Ishikawa (cell line): Measurements from ENCODE around the gene ATP10B.

ENCODE experiments used
- CEBPB ChIP-seq: IDR thresholded peaks from 2 replicates; pipeline ENCODE4 v1.6.1; 2012
- CREB1 ChIP-seq: IDR thresholded peaks from 2 replicates; pipeline ENCODE4 v1.6.1; 2012; ENCODE audit warnings: low read depth
- EGR1 ChIP-seq: IDR thresholded peaks from 2 replicates; pipeline ENCODE4 v1.6.1; 2012
- EP300 ChIP-seq: IDR thresholded peaks from 2 replicates; pipeline ENCODE4 v1.6.1; 2012; ENCODE audit warnings: borderline replicate concordance
- FOXM1 ChIP-seq: IDR thresholded peaks from 2 replicates; pipeline ENCODE4 v1.6.1; 2012; ENCODE audit warnings: low read depth, borderline replicate concordance
- MAX ChIP-seq: IDR thresholded peaks from 2 replicates; pipeline ENCODE4 v1.6.1; 2012
- NFIC ChIP-seq: IDR thresholded peaks from 2 replicates; pipeline ENCODE4 v1.6.1; 2012
- RAD21 ChIP-seq: IDR thresholded peaks from 2 replicates; pipeline ENCODE4 v1.6.1; 2012; ENCODE audit warnings: low read depth
- REST ChIP-seq: IDR thresholded peaks from 2 replicates; pipeline ENCODE4 v1.6.1; 2012; ENCODE audit warnings: low read depth, mild to moderate bottlenecking
- TAF1 ChIP-seq: IDR thresholded peaks from 2 replicates; pipeline ENCODE4 v1.6.1; 2012; ENCODE audit warnings: low read depth, mild to moderate bottlenecking
- TCF12 ChIP-seq: IDR thresholded peaks from 2 replicates; pipeline ENCODE4 v1.6.1; 2012; ENCODE audit warnings: low read depth
- TEAD4 ChIP-seq: IDR thresholded peaks from 2 replicates; pipeline ENCODE4 v1.6.1; 2012
- USF1 ChIP-seq: IDR thresholded peaks from 2 replicates; pipeline ENCODE4 v1.6.1; 2012
- YY1 ChIP-seq: IDR thresholded peaks from 2 replicates; pipeline ENCODE4 v1.6.1; 2012; ENCODE audit warnings: low read depth
- ZBTB7A ChIP-seq: IDR thresholded peaks from 2 replicates; pipeline ENCODE4 v1.6.1; 2012; ENCODE audit warnings: low read depth

The ATP10B gene

DNA sequence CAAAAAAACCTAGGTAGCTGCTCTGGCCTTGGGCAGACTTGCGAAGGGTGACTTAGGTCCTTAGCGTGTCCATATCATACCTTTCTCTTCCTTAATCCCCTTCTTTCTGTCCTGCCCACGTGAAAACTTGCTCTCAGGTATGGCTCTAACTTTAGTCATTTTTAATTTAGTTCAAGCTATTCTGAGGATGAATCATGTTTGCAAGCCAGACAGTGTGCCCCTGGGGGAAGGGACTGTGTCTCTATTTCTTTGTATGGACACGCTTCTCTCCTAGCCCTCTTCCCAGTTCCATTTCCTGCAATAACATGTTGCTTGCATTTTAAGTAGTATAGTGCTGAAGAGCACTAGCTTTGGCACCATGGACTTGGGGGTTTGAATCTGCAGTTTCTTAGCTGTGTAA, 309.7 kb downstream of the ATP10B start:
- TF ChIP-seq YY1 (no peak), FOXM1 (no peak), USF1 (no peak), ZBTB7A (no peak), RAD21 (no peak), CREB1 (no peak), EGR1 (no peak), TAF1 (no peak), EP300 (no peak), TCF12 (no peak), NFIC (no peak), REST (no peak), CEBPB (no peak)

GRCh38 chr5:160539431-160539830, 312.6 kb downstream of the ATP10B start:
- no peak for TF ChIP-seq CEBPB
- no peak for TF ChIP-seq YY1
- no peak for TF ChIP-seq EP300
- no peak for TF ChIP-seq NFIC
- TF ChIP-seq TEAD4, result no peak
- no peak for TF ChIP-seq CREB1

GRCh38 chr5:160537940-160538339, 314.1 kb downstream of the ATP10B start:
- no peak for TF ChIP-seq EP300
- TF ChIP-seq TEAD4, result no peak
- no peak for TF ChIP-seq MAX
- TF ChIP-seq TAF1, result no peak
- no peak for TF ChIP-seq ZBTB7A
- TF ChIP-seq NFIC, result no peak
- TF ChIP-seq FOXM1, result no peak
- no peak for TF ChIP-seq EGR1
- no peak for TF ChIP-seq REST
- TF ChIP-seq TCF12, result no peak
- TF ChIP-seq CEBPB, result no peak
- TF ChIP-seq YY1, result no peak
- no peak for TF ChIP-seq CREB1

GRCh38 chr5:160537116-160537515, 314.9 kb downstream of the ATP10B start:
- TF ChIP-seq NFIC (no peak), TCF12 (no peak), REST (no peak), TEAD4 (no peak), EP300 (no peak), EGR1 (no peak), MAX (no peak), ZBTB7A (no peak), YY1 (no peak), TAF1 (no peak), CREB1 (no peak), RAD21 (no peak), CEBPB (no peak), FOXM1 (no peak), USF1 (no peak)

DNA sequence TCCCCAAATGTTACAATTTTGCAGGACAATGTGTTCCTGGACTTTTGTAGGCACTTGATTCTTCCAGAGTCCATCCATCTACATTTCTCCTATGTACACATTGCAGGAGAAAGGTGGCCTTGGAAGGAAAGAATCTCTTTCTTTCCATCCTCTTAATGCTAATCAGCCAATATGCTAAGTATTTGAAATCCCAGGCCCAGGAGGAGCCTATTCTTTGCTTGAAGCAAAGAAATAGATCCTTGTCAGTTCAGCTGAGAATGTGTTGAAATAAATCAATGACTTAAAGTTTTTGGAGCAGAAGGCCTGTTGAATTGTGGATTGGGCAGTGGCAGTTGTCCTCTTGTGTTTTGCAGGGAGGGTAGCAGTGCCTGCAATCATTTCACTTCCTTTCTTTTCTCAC, 317.1 kb downstream of the ATP10B start:
- TF ChIP-seq ZBTB7A (no peak), TEAD4 (no peak), FOXM1 (no peak), RAD21 (no peak), MAX (no peak), EGR1 (no peak), YY1 (no peak), CREB1 (no peak), REST (no peak)
